Motor neuron (in vitro differentiated cells): ENCODE results near the gene SLC7A1. TPM values are rescaled to one million over a fixed set of nuclear protein-coding genes. Genes with fewer than 3 reads are reported as not detected.

Experiments
- ATAC-seq, 8 experiments: fragments of 200-7000 bp; cut with Tn5 transposase; replicated peaks in 6 of 8; 2 replicates each; pipeline ENCODE4 v1.8.0; 2021; ENCODE audit warnings: mild to moderate bottlenecking in 8 of 8, moderate library complexity in 8 of 8
- H3K27ac ChIP-seq, 2 donors: fragments of 250-450 bp; sonication (Bioruptor Pico); 2 replicates each; pipeline ENCODE4 v1.9.0; 2021; ENCODE audit warnings: antibody characterized with exemption in 2 of 2, mild to moderate bottlenecking in 2 of 2, moderate library complexity in 1 of 2
- H3K4me1 ChIP-seq, 2 donors: fragments of 250-450 bp; sonication (Bioruptor Pico); replicated peaks in 1 of 2; 2 replicates each; pipeline ENCODE4 v1.6.1; 2021; ENCODE audit warnings: antibody characterized with exemption in 2 of 2, mild to moderate bottlenecking in 2 of 2, moderate library complexity in 1 of 2
- H3K4me3 ChIP-seq, 5 donors: fragments of 250-450 bp; sonication (Bioruptor Pico); 2 replicates each; pipeline ENCODE4 v1.9.0; 2021; ENCODE audit warnings: antibody characterized with exemption in 5 of 5, mild to moderate bottlenecking in 5 of 5, moderate library complexity in 4 of 5
- WGBS, 10 experiments: fragments of 450-650 bp; shearing (Covaris generic); methylation state at CpG; one replicate each; pipeline ENCODE4 v1.0.0; 2022; 5-methylcytosine and 5-hydroxymethylcytosine counted together
- in situ Hi-C, 9 experiments: fragments of 400-800 bp; cut with MboI; loops; one replicate each; pipeline ENCODE4 v1.15.0; 2021; ENCODE audit warnings: low sequenced_read_pairs in 9 of 9, low pct_unique_long_range_greater_than_20kb in 2 of 9; ENCODE audit not compliant: unreplicated experiment in 9 of 9
- total RNA-seq, 8 experiments: library from RNA; unstranded; fragments of 300-600 nt; gene quantifications; 2 replicates each; pipeline versions ENCODE4 v1.2.3 to v1.2.4, GENCODE V29; 2022

The SLC7A1 gene
- total RNA-seq, 8 experiments from 2014 or later = 9.6 to 40.5 (median 23.5) TPM

GRCh38 chr13:29508876-29509252 lies 86.6 kb downstream of the SLC7A1 start:
- no peak for ATAC-seq
- peaks cover 25 to 29% of the 10 kb centered on the region in 2 donors for H3K4me1 ChIP-seq
- peak overlapping the region in 1 of 2 donors; percentile 68 for H3K27ac ChIP-seq
- in situ Hi-C loops = loop anchor here in 8 of 9 experiments (25.0 kb wide), 2 partner anchors 203 to 603 kb away; no protein-coding TSS in a partner anchor
- 58 to 100% (median 80%) methylated on average over 1 to 4 of the region's 4 CpGs; no CpG with 5 or more reads in 3 of the 10 experiments for WGBS, 10 experiments
- H3K4me3 ChIP-seq = no peak overlapping the region

GRCh38 chr13:29508130-29508875 lies 87.2 kb downstream of the SLC7A1 start:
- peak overlapping the region in 1 of 2 donors; percentile 68 for H3K27ac ChIP-seq
- in situ Hi-C loops = loop anchor here in 8 of 9 experiments (25.0 kb wide), 2 partner anchors 204 to 604 kb away; no protein-coding TSS in a partner anchor
- no peak overlapping the region for H3K4me3 ChIP-seq
- peaks cover 25 to 29% of the 10 kb centered on the region in 2 donors for H3K4me1 ChIP-seq
- ATAC-seq = peak; percentile 80 to 90 (median 86)
- 0 to 100% (median 21%) methylated on average over 1 to 9 of the region's 16 CpGs for WGBS, 10 experiments

GRCh38 chr13:29507356-29507755 lies 88.1 kb downstream of the SLC7A1 start:
- peak in 4 of 8 experiments; percentile 4 to 21 (median 14) for ATAC-seq
- H3K27ac ChIP-seq = no peak overlapping the region
- H3K4me3 ChIP-seq = no peak overlapping the region
- in situ Hi-C loops = loop anchor here in 8 of 9 experiments (25.0 kb wide), 2 partner anchors 205 to 605 kb away; no protein-coding TSS in a partner anchor
- H3K4me1 ChIP-seq = peaks cover 25 to 29% of the 10 kb centered on the region in 2 donors
- 0 to 83% (median 68%) methylated on average over 1 to 13 of the region's 14 CpGs; no CpG with 5 or more reads in 1 of the 10 experiments for WGBS, 10 experiments

DNA sequence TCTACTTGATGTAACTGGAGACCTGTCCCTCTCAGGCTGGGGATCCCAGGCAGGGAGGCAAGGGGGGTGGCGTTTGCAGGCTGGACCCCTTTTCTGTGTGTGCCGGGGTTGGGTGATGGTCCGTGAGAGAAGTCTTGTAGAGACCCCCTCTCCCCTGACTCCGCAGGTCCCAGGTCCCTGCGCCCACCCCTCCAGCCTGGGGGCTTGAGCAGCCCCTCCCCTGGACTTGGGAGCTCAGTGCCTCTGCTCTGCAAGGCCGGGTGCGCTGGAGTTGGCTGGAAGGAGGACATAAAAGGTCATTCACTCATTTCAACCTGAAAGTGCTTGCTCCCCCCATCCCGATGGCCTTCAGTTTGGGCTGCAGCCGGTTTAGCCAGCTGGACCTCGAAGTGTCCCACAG lies 89.5 kb downstream of the SLC7A1 start:
- in situ Hi-C loops = loop anchor here in 8 of 9 experiments (25.0 kb wide), 2 partner anchors 206 to 606 kb away; no protein-coding TSS in a partner anchor
- no peak overlapping the region for H3K4me3 ChIP-seq

DNA sequence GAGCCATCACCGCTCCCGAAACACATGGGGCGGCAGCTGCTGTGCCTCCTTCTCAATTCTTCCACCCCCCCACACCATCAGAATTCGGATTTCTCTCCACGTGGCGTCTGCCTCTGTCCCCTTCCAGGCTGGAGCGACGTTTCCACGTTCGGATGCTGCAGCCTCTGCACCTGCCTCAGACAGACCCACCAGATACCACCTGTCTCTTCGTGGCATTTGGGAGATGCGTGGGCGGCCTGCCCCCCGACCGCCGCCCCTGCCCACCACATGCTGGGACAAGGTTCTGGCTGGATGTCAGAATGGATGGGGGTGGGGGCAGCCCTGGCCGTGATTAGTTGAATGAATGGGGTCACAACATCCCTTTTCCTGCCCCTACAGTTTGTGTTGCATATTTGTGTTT lies 90.0 kb downstream of the SLC7A1 start:
- ATAC-seq = no peak
- Histone ChIP-seq H3K4me1 (peaks cover 18 to 22% of the 10 kb centered on the region in 2 donors), H3K27ac (no peak overlapping the region), H3K4me3 (no peak overlapping the region)
- 76 to 92% (median 89%) methylated on average over 5 to 9 of the region's 17 CpGs; no CpG with 5 or more reads in 6 of the 10 experiments for WGBS, 10 experiments
- in situ Hi-C loops = loop anchor here in 8 of 9 experiments (25.0 kb wide), 2 partner anchors 207 to 607 kb away; no protein-coding TSS in a partner anchor

More for the DNA sequence above, 89.5 kb downstream of the SLC7A1 start:
- H3K4me1 ChIP-seq = peaks cover 18 to 20% of the 10 kb centered on the region in 2 donors
- ATAC-seq = no peak
- H3K27ac ChIP-seq = no peak overlapping the region
- 63 to 100% (median 79%) methylated on average over 1 to 3 of the region's 10 CpGs; no CpG with 5 or more reads in 6 of the 10 experiments for WGBS, 10 experiments

DNA sequence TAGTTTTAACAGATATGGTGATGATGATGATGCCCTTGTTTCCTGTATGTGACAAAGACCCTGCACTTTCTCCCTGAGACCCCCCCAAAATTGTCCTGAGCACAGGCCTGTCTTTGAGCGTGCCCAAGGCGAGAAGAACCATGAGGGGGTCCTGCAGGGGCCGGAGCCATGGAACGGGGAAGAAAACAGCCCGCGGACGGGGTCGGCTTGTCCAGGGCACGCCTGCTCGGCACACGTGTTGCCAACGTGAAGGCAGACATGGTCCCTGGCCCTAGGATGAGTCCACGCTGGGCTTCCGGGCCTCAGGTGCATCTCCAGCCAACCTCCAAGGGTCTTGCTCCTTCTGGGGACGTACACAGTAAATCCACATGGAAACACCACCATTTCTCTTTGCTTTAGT lies 90.8 kb downstream of the SLC7A1 start:
- ATAC-seq = no peak
- in situ Hi-C loops = loop anchor here in 8 of 9 experiments (25.0 kb wide), 2 partner anchors 208 to 608 kb away; no protein-coding TSS in a partner anchor
- Histone ChIP-seq H3K27ac (no peak overlapping the region), H3K4me1 (peaks cover 22 to 26% of the 10 kb centered on the region in 2 donors), H3K4me3 (no peak overlapping the region)
- whole genome bisulfite sequencing, 10 experiments = 50 to 94% methylated on average over 2 to 10 of the region's 15 CpGs; no CpG with 5 or more reads in 8 of the 10 experiments

DNA sequence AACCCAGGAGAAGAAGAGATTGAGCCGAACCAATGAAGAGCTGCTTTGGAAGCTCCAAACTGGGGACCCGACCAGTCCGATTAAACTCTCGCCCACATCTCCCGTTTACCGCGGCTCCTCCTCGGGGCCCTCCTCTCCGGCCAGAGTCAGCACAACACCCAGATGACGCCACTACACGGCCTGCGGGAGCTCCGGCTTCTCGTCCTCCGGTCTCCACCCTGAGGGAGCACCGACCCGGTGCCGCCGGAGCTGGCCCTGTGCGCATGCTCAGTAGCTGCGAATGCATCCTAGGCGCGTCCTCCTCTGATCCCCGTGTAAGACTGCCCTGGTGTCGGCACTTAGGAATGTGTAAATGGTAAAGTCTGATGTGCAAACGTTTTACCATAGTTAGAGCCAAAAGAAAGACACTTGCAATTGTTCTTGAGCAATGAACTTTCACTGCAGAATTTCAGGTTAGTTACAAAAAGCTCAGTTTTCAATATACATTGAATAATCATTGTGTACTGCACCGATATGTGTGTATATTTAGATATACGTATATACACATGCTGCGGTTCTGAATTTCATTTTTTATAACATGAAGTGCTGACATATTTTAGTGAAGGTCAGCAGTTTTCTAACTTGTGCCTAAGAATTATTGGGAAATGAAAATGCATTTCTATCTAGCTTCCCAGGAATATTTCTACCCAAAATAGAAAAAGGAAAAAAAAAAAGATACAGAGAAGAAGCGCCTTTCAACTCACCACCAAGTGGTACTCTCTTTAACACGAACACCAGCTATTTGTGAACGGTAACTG lies 92.2 kb downstream of the SLC7A1 start:
- no peak overlapping the region for H3K27ac ChIP-seq
- ATAC-seq = peak in 7 of 8 experiments; percentile 7 to 83 (median 54)

DNA sequence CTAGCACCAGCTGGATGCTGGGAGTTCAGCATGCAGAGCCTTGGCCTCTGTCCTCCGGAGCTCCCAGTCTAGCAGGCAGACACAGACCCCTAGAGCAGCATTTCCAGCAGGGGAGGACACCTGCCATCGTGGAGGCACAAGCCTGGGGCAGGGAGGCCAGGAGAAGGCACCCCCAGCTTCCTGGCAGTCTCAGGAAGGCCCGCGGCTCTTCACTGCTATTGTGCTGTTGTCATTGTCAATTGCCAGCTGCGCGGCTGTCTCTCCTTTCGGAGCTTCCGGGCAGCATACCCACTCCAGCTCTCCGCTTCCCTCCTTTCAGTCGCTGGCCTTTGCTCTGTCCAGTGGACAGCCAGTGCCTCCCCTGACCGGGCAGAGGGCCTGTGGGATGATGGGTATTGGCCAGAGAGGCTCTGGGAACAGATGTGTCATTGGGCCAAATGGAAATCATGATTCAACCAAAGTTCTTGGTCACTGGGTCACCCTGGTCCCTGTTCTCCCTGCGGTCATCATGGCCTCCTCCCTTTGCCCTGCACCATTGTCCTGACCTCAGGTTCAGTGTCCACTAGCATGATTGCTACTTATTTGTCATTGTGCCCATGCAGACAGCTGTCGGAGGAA lies 93.0 kb downstream of the SLC7A1 start:
- Histone ChIP-seq H3K4me3 (no peak overlapping the region), H3K4me1 (peaks cover 6 to 9% of the 10 kb centered on the region in 2 donors), H3K27ac (no peak overlapping the region)
- no peak for ATAC-seq
- 72 to 100% (median 92%) methylated on average over 2 to 10 of the region's 13 CpGs; no CpG with 5 or more reads in 5 of the 10 experiments for WGBS, 10 experiments
- in situ Hi-C loops = loop anchor here in 8 of 9 experiments (25.0 kb wide), 2 partner anchors 210 to 610 kb away; no protein-coding TSS in a partner anchor

More for the DNA sequence above, 92.2 kb downstream of the SLC7A1 start:
- Histone ChIP-seq H3K4me3 (no peak overlapping the region), H3K4me1 (peaks cover 10 to 14% of the 10 kb centered on the region in 2 donors)
- in situ Hi-C loops = loop anchor here in 8 of 9 experiments (25.0 kb wide), 2 partner anchors 209 to 609 kb away; no protein-coding TSS in a partner anchor
- WGBS, 10 experiments = 17 to 94% (median 60%) methylated on average over 4 to 18 of the region's 32 CpGs

DNA sequence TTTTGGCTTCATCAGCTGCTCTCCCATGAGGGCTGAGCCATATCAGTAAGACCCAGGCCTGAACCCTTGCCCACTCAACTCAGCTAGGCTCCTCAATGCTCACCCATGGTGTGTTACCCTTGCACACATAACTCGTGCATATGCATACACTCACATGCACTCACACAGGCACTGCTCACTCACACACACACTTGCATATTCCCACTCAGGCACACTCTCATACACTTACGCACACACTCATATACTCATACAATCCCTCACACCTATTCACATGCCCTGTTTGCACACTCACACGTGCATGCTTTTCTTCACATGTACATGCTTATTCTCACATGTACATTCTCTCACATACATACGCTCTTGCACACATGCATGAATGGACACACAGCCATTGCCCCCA lies 93.8 kb downstream of the SLC7A1 start:
- Histone ChIP-seq H3K4me3 (no peak overlapping the region), H3K27ac (no peak overlapping the region), H3K4me1 (peaks cover 14 to 18% of the 10 kb centered on the region in 2 donors)
- 50 to 100% (median 89%) methylated on average over 1 to 4 of the region's 4 CpGs; no CpG with 5 or more reads in 3 of the 10 experiments for WGBS, 10 experiments
- in situ Hi-C loops = loop anchor here in 8 of 9 experiments (25.0 kb wide), 2 partner anchors 211 to 611 kb away; no protein-coding TSS in a partner anchor
- no peak for ATAC-seq

- WGBS, 10 experiments = 61 to 100% (median 82%) methylated on average over 2 to 7 of the region's 7 CpGs; no CpG with 5 or more reads in 3 of the 10 experiments
- Histone ChIP-seq H3K27ac (no peak overlapping the region), H3K4me3 (no peak overlapping the region), H3K4me1 (peaks cover 18 to 21% of the 10 kb centered on the region in 2 donors)
- in situ Hi-C loops = loop anchor here in 8 of 9 experiments (25.0 kb wide), 2 partner anchors 212 to 612 kb away; no protein-coding TSS in a partner anchor
- no peak for ATAC-seq
Observed at GRCh38 chr13:29500386-29500785, 95.1 kb downstream of the SLC7A1 start.

GRCh38 chr13:29499506-29500165 lies 95.9 kb downstream of the SLC7A1 start:
- in situ Hi-C loops = loop anchor here in 8 of 9 experiments (25.0 kb wide), 2 partner anchors 213 to 613 kb away; no protein-coding TSS in a partner anchor

More at GRCh38 chr13:29499506-29500165, 95.9 kb downstream of the SLC7A1 start:
- Histone ChIP-seq H3K4me1 (peaks cover 18 to 21% of the 10 kb centered on the region in 2 donors), H3K4me3 (no peak overlapping the region), H3K27ac (no peak overlapping the region)
- ATAC-seq = peak in 2 of 8 experiments; percentile 6 to 9
- WGBS, 10 experiments = 43 to 96% (median 84%) methylated on average over 1 to 4 of the region's 7 CpGs; no CpG with 5 or more reads in 4 of the 10 experiments
